ENCODE data around the gene SPCS3.

DNA sequence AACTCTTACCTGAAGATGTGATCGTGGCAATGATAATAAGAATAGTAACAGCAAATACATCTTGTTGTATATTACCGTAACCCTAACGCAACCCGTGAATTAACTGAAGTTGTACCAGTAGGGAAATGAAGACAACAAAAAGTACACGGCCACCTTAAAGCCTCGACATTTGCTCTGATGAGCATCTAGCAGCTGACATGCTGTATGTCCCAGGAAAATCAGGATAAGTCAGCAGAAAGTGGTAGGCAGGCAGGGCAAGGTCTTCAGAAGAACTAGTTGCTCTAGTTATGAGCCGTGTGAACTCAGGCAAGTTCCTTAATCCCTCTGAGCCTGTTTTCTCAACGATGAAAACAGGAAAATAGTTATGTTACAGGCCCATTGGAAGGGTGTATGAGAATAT lies 43.1 kb upstream of the SPCS3 start:
- TF ChIP-seq CTCF (IDR thresholded peaks at IDR 0.05) (no peak), POLR2A (IDR thresholded peaks at IDR 0.05) (no peak)
